Measurements from ENCODE around the gene ZNF335.

DNA sequence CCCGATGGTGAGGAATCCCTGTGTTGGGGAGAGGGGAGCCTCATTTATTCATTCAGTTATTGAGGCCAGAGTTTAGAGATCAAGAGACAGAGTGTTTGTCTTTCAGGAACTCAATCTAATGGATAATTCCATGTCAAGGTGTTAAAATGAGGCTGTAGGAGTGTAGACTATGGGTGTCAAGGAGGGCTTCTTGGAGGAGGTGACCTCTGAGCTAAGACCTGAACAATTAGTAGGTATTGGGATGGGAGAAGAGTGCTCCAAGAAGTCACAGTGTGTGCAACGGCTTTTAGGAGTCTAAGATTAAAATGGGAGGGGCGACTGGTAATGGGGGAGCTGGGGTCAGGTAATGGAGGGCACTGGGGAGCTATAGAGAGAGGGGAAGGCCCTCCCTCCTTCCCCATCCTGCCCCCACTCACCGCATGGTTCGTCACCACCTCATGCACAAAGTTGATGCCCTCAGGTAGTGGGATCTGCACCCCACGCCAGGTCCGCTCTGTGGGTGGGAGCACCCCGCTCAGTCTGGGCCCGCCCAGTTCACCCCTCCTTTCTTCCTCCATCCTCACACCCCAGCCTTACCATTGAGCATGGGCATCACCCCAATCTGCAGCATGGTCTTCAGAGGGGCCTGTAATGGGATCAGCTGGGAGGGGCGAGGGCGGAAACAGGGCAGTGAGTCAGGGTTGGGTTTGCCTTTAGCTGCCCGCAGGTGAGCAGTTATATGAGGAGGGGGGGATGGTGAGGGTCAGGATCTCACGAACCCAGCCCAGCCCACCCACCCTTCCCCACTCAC, 72.8 kb downstream of the ZNF335 start:
- TF ChIP-seq, protein P1, sequence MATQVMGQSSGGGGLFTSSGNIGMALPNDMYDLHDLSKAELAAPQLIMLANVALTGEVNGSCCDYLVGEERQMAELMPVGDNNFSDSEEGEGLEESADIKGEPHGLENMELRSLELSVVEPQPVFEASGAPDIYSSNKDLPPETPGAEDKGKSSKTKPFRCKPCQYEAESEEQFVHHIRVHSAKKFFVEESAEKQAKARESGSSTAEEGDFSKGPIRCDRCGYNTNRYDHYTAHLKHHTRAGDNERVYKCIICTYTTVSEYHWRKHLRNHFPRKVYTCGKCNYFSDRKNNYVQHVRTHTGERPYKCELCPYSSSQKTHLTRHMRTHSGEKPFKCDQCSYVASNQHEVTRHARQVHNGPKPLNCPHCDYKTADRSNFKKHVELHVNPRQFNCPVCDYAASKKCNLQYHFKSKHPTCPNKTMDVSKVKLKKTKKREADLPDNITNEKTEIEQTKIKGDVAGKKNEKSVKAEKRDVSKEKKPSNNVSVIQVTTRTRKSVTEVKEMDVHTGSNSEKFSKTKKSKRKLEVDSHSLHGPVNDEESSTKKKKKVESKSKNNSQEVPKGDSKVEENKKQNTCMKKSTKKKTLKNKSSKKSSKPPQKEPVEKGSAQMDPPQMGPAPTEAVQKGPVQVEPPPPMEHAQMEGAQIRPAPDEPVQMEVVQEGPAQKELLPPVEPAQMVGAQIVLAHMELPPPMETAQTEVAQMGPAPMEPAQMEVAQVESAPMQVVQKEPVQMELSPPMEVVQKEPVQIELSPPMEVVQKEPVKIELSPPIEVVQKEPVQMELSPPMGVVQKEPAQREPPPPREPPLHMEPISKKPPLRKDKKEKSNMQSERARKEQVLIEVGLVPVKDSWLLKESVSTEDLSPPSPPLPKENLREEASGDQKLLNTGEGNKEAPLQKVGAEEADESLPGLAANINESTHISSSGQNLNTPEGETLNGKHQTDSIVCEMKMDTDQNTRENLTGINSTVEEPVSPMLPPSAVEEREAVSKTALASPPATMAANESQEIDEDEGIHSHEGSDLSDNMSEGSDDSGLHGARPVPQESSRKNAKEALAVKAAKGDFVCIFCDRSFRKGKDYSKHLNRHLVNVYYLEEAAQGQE (IDR thresholded peaks at IDR 0.05; ENCODE audit: low read depth): no peak
- TF ChIP-seq FOXM1 (IDR thresholded peaks at IDR 0.05; ENCODE audit: borderline replicate concordance, low read depth) (no peak), RAD21 (IDR thresholded peaks at IDR 0.05; ENCODE audit: low read depth) (no peak), EP300 (IDR thresholded peaks at IDR 0.05; ENCODE audit: borderline replicate concordance) (no peak), TAF1 (IDR thresholded peaks at IDR 0.05; ENCODE audit: low read depth) (no peak), TEAD4 (IDR thresholded peaks at IDR 0.05) (no peak), YY1 (IDR thresholded peaks at IDR 0.05; ENCODE audit: low read depth) (no peak), ZBTB7A (IDR thresholded peaks at IDR 0.05; ENCODE audit: low read depth) (no peak), TCF12 (IDR thresholded peaks at IDR 0.05; ENCODE audit: low read depth) (no peak), EGR1 (IDR thresholded peaks at IDR 0.05) (no peak)
- TF ChIP-seq, protein P2, sequence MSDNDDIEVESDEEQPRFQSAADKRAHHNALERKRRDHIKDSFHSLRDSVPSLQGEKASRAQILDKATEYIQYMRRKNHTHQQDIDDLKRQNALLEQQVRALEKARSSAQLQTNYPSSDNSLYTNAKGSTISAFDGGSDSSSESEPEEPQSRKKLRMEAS (IDR thresholded peaks at IDR 0.05): no peak
- TF ChIP-seq, protein P3, sequence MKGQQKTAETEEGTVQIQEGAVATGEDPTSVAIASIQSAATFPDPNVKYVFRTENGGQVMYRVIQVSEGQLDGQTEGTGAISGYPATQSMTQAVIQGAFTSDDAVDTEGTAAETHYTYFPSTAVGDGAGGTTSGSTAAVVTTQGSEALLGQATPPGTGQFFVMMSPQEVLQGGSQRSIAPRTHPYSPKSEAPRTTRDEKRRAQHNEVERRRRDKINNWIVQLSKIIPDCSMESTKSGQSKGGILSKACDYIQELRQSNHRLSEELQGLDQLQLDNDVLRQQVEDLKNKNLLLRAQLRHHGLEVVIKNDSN (IDR thresholded peaks at IDR 0.05): no peak

Measured in Ishikawa (cell line).